OCI-LY7 (cell line): ENCODE results near the gene MSRB1. TPM values are rescaled to one million over a fixed set of nuclear protein-coding genes. Genes with fewer than 3 reads are reported as not detected.

ENCODE experiments used
- BruUV-seq: library from RNA; stranded (reverse); fragments of 400-500 nt; replicated peaks from 2 replicates; lab custom pipeline; 2021; lab: Mats Ljungman, UMichigan
- CTCF ChIA-PET: fragments of 300-600 bp; sonication (Branson Sonifier 250); formaldehyde crosslinking; loops from one replicate; lab custom pipeline; 2022; ENCODE audit warnings: antibody characterized with exemption; ENCODE audit not compliant: unreplicated experiment; lab: Charles Lee
- POLR2A ChIA-PET: fragments of 300-600 bp; sonication (Branson Sonifier 250); formaldehyde crosslinking; loops from one replicate; lab custom pipeline; 2022; ENCODE audit warnings: antibody characterized with exemption; lab: Charles Lee
- DNase-seq: peaks from one replicate; pipeline ENCODE4 v3.0.0-alpha.2; 2015; ENCODE audit warnings: low spot score
- H2AFZ ChIP-seq: fragments of 200-600 bp; sonication (generic), shearing (Covaris generic); 2 replicates; pipeline ENCODE4 v1.6.1; 2014; ENCODE audit warnings: mild to moderate bottlenecking, antibody characterized with exemption, low read length, moderate library complexity
- H3K27ac ChIP-seq: fragments of 200-600 bp; sonication (generic); 2 replicates; pipeline ENCODE4 v1.5.1; 2014; ENCODE audit warnings: mixed run types, low read depth, mild to moderate bottlenecking, moderate library complexity, low read length, inconsistent platforms; ENCODE audit not compliant: poor library complexity, severe bottlenecking
- H3K36me3 ChIP-seq: fragments of 200-600 bp; sonication (generic); 2 replicates; pipeline ENCODE4 v1.6.1; 2014; ENCODE audit warnings: mild to moderate bottlenecking, antibody characterized with exemption, low read length, moderate library complexity, mixed read lengths; ENCODE audit not compliant: insufficient read depth
- H3K4me1 ChIP-seq: fragments of 200-600 bp; sonication (generic); 2 replicates; pipeline ENCODE4 v1.5.1; 2014; ENCODE audit warnings: mild to moderate bottlenecking, low read length; ENCODE audit not compliant: insufficient read depth, poor library complexity, severe bottlenecking
- H3K4me2 ChIP-seq: fragments of 200-600 bp; sonication (generic); 2 replicates; pipeline ENCODE4 v1.6.1; 2014; ENCODE audit warnings: mild to moderate bottlenecking, low read length
- H3K4me3 ChIP-seq: fragments of 200-600 bp; sonication (generic); 2 replicates; pipeline ENCODE4 v1.5.1; 2014; ENCODE audit warnings: mild to moderate bottlenecking, low read depth, low read length; ENCODE audit not compliant: poor library complexity, severe bottlenecking
- H3K79me2 ChIP-seq: fragments of 200-600 bp; sonication (generic); 2 replicates; pipeline ENCODE4 v1.6.1; 2016; ENCODE audit warnings: low read depth, mild to moderate bottlenecking, low read length, moderate library complexity, mixed read lengths; ENCODE audit not compliant: insufficient read depth
- H3K9me2 ChIP-seq: fragments of 200-600 bp; sonication (generic); 2 replicates; pipeline ENCODE4 v1.6.1; 2016; ENCODE audit warnings: mild to moderate bottlenecking, low read length, mixed read lengths; ENCODE audit not compliant: insufficient read depth
- H3K9me3 ChIP-seq: fragments of 200-600 bp; sonication (generic); 2 replicates; pipeline ENCODE4 v1.6.1; 2014; ENCODE audit warnings: mild to moderate bottlenecking, mixed run types, low read length, mixed read lengths
- H4K20me1 ChIP-seq: fragments of 200-600 bp; sonication (generic); 2 replicates; pipeline ENCODE4 v1.6.1; 2014; ENCODE audit warnings: mild to moderate bottlenecking, antibody characterized with exemption, low read length, moderate library complexity, mixed read lengths; ENCODE audit not compliant: insufficient read depth
- EZH2phosphoT487 ChIP-seq: fragments of 200-600 bp; sonication (generic); IDR thresholded peaks from 2 replicates; pipeline ENCODE4 v1.6.1; 2018; ENCODE audit warnings: low read depth, borderline replicate concordance, mild to moderate bottlenecking, mixed run types, antibody characterized with exemption, low read length, moderate library complexity, mixed read lengths
- intact Hi-C: fragments of 100-400 bp; cut with micrococcal nuclease; formaldehyde crosslinking; loops from one replicate; pipeline ENCODE4 v1.10.0; 2022; ENCODE audit not compliant: unreplicated experiment
- total RNA-seq, 2 experiments: library from RNA; depleted of rRNA in 1 of 2; stranded (reverse); fragments of >200 nt in 1 of 2; shearing (Covaris generic) in 1 of 2; gene quantifications; 2 replicates each; pipeline ENCODE4 v1.2.3, GENCODE V29; 2014 to 2022
- TF ChIP-seq, protein P1 (sequence below): fragments of 200-600 bp; sonication (generic); conservative IDR thresholded peaks from 2 replicates; pipeline ENCODE4 v1.5.1; 2014; ENCODE audit warnings: mild to moderate bottlenecking, antibody characterized with exemption, low read length, moderate library complexity, mixed read lengths

MSRB1 gene
- total RNA-seq, 2 experiments from 2014 or later: 9.0 to 17.6 TPM

DNA sequence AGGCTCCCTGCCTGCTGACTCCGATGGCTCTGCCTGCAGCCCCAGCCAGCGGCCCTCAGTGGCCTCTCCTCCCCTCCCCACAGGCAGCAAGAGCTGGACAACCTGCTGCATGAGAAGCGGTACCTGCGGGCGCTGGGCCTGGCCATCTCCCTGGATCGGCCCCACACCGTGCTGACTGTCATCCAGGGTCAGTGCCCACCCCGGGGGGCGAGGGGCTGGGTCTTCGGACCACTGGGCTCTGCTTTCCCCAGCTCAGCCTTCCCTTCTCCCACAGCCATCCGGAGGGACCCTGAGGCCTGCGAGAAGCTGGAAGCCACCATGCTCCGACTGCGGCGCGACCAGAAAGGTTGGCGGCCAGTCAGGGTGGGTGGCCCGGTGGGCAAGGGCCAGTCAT lies 34.9 kb upstream of the MSRB1 start:
- H3K79me2 ChIP-seq: peaks cover 11% of the 10 kb centered on the region
- H2AFZ ChIP-seq: no peak overlapping the region
- H3K36me3 ChIP-seq: peaks cover 54% of the 10 kb centered on the region
- DNase-seq: no peak
- ChIA-PET POLR2A (no interaction called here), CTCF (no interaction called here)
- no peaks in the 10 kb centered on the region for H3K9me2 ChIP-seq
- no peak overlapping the region for H3K4me2 ChIP-seq
- no peaks in the 10 kb centered on the region for H3K9me3 ChIP-seq
- peaks cover 7% of the 10 kb centered on the region for H3K4me1 ChIP-seq
- no peak overlapping the region for H3K27ac ChIP-seq
- BruUV-seq: TSS peak; percentile 51
- intact Hi-C loops: no loop called here
- H3K4me3 ChIP-seq: no peak overlapping the region
- no peak for TF ChIP-seq EZH2phosphoT487
- TF ChIP-seq, protein P1, sequence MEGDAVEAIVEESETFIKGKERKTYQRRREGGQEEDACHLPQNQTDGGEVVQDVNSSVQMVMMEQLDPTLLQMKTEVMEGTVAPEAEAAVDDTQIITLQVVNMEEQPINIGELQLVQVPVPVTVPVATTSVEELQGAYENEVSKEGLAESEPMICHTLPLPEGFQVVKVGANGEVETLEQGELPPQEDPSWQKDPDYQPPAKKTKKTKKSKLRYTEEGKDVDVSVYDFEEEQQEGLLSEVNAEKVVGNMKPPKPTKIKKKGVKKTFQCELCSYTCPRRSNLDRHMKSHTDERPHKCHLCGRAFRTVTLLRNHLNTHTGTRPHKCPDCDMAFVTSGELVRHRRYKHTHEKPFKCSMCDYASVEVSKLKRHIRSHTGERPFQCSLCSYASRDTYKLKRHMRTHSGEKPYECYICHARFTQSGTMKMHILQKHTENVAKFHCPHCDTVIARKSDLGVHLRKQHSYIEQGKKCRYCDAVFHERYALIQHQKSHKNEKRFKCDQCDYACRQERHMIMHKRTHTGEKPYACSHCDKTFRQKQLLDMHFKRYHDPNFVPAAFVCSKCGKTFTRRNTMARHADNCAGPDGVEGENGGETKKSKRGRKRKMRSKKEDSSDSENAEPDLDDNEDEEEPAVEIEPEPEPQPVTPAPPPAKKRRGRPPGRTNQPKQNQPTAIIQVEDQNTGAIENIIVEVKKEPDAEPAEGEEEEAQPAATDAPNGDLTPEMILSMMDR: no peak
- no peaks in the 10 kb centered on the region for H4K20me1 ChIP-seq

DNA sequence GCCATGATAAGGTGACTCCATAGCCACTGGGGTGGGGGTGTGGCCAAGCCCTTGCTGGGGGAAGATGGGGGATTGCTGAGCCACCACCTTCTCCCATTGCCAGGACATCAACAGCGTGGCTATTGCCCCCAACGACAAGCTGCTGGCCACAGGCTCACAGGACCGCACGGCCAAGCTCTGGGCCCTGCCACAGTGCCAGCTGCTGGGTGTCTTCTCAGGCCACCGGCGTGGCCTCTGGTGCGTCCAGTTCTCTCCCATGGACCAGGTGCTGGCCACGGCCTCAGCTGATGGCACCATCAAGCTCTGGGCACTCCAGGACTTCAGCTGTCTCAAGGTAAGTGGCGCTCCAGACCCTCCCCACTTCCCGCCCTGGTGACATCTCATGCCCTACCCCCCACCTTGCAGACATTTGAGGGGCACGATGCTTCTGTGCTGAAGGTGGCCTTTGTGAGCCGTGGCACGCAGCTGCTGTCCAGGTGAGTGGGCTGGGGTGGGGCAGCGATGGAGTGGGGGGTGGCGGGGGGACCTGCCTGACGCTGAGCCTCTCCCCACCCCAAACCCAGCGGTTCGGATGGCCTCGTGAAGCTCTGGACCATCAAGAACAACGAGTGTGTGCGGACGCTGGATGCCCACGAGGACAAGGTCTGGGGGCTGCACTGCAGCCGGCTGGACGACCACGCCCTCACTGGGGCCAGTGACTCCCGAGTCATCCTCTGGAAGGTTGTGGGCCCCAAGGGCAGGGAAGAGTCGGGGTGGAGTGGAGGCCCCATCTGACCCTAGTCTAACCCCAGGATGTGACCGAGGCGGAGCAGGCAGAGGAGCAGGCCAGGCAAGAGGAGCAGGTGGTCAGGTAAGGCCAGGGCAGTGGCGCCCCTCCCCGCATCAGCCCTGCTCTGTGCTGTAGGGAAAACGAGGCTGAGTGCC lies 34.2 kb upstream of the MSRB1 start:
- no peak for DNase-seq
- Histone ChIP-seq H3K79me2 (peaks cover 17% of the 10 kb centered on the region), H4K20me1 (no peaks in the 10 kb centered on the region), H3K27ac (no peak overlapping the region), H3K4me2 (no peak overlapping the region), H3K9me3 (no peaks in the 10 kb centered on the region), H3K9me2 (no peaks in the 10 kb centered on the region), H3K4me3 (no peak overlapping the region), H3K36me3 (peaks cover 54% of the 10 kb centered on the region), H3K4me1 (peaks cover 8% of the 10 kb centered on the region), H2AFZ (no peak overlapping the region)
- ChIA-PET POLR2A (no interaction called here), CTCF (no interaction called here)
- no peak for TF ChIP-seq EZH2phosphoT487
- TF ChIP-seq, protein P1: no peak
- intact Hi-C loops: no loop called here
- no TSS peak for BruUV-seq

DNA sequence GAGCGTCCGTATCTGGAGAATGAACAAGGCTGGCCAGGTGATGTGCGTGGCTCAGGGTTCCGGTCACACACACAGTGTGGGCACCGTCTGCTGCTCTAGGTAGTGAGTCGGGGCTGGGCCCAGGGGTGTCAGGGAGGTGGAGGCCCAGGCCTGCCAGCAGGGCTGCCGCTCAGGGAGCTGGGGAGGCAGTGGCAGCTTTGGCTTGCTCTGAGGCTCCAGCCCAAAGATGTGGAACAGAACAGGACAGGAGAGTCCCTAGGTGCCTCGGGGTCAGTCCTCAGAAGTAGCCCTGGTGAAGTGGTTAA lies 33.2 kb upstream of the MSRB1 start:
- Histone ChIP-seq H3K4me1 (peaks cover 8% of the 10 kb centered on the region), H3K9me3 (no peaks in the 10 kb centered on the region), H3K9me2 (no peaks in the 10 kb centered on the region), H2AFZ (no peak overlapping the region), H4K20me1 (no peaks in the 10 kb centered on the region), H3K4me3 (no peak overlapping the region), H3K36me3 (peaks cover 54% of the 10 kb centered on the region), H3K27ac (no peak overlapping the region), H3K4me2 (no peak overlapping the region), H3K79me2 (peaks cover 24% of the 10 kb centered on the region)
- BruUV-seq: no TSS peak
- CTCF ChIA-PET: no interaction called here
- TF ChIP-seq, protein P1: no peak
- no peak for TF ChIP-seq EZH2phosphoT487
- DNase-seq: no peak
- intact Hi-C loops: no loop called here
- POLR2A ChIA-PET: no interaction called here
